Mesothelial cell of epicardium (in vitro differentiated cells): ENCODE data around the gene HMCN1. TPM values are rescaled to one million over a fixed set of nuclear protein-coding genes. Genes with fewer than 3 reads are reported as not detected.

Experiments
- DNase-seq, 2 experiments: peaks; one replicate each; pipeline ENCODE4 v3.0.0; 2021; ENCODE audit warnings: low spot score in 2 of 2; ENCODE audit not compliant: unreplicated experiment in 2 of 2
- H3K27ac Mint-ChIP-seq: 2 replicates; pipeline ENCODE4 v1.8.0; 2021; ENCODE audit warnings: mixed read lengths
- H3K27me3 Mint-ChIP-seq: 2 replicates; pipeline ENCODE4 v1.8.0; 2021; ENCODE audit warnings: low read depth, mixed read lengths
- H3K36me3 Mint-ChIP-seq: 2 replicates; pipeline ENCODE4 v1.8.0; 2021; ENCODE audit warnings: mixed read lengths
- H3K4me1 Mint-ChIP-seq: 2 replicates; pipeline ENCODE4 v1.8.0; 2021; ENCODE audit warnings: mixed read lengths
- H3K4me3 Mint-ChIP-seq: 2 replicates; pipeline ENCODE4 v1.8.0; 2021; ENCODE audit warnings: mild to moderate bottlenecking, moderate library complexity, mixed read lengths
- H3K9me3 Mint-ChIP-seq: 2 replicates; pipeline ENCODE4 v1.8.0; 2021; ENCODE audit warnings: mixed read lengths
- CTCF ChIP-seq: fragments of 200-600 bp; sonication (generic); IDR thresholded peaks from one replicate; pipeline ENCODE4 v1.5.0; 2021; ENCODE audit warnings: antibody characterized with exemption; ENCODE audit not compliant: unreplicated experiment
- total RNA-seq: library from RNA; stranded (reverse); gene quantifications from 3 replicates; pipeline ENCODE4 v1.2.1, GENCODE V29; 2021

HMCN1 gene
- total RNA-seq, 1 donor from 2014 or later, result 48.8 TPM

- H3K27ac Mint-ChIP-seq, result no peak overlapping the region
- H3K4me1 Mint-ChIP-seq, result peaks cover 8% of the 10 kb centered on the region
- no peak for DNase-seq
- H3K9me3 Mint-ChIP-seq, result no peaks in the 10 kb centered on the region
- H3K27me3 Mint-ChIP-seq, result no peaks in the 10 kb centered on the region
- H3K36me3 Mint-ChIP-seq, result peaks cover 24% of the 10 kb centered on the region
- no peak overlapping the region for H3K4me3 Mint-ChIP-seq
- no peak for TF ChIP-seq CTCF
Measured at GRCh38 chr1:186094172-186094571, 360.0 kb downstream of the HMCN1 start.

GRCh38 chr1:186099336-186100104 lies 365.3 kb downstream of the HMCN1 start:
- Mint-ChIP-seq H3K27me3 (no peaks in the 10 kb centered on the region), H3K4me1 (peaks cover 4% of the 10 kb centered on the region), H3K9me3 (no peaks in the 10 kb centered on the region), H3K4me3 (no peak overlapping the region), H3K27ac (no peak overlapping the region), H3K36me3 (peaks cover 20% of the 10 kb centered on the region)
- DNase-seq, result no peak
- no peak for TF ChIP-seq CTCF

GRCh38 chr1:186102107-186102506 lies 367.9 kb downstream of the HMCN1 start:
- Mint-ChIP-seq H3K27ac (no peak overlapping the region), H3K27me3 (no peaks in the 10 kb centered on the region), H3K4me3 (no peak overlapping the region), H3K36me3 (peaks cover 22% of the 10 kb centered on the region), H3K4me1 (peaks cover 4% of the 10 kb centered on the region), H3K9me3 (no peaks in the 10 kb centered on the region)
- no peak for TF ChIP-seq CTCF
- no peak for DNase-seq

GRCh38 chr1:186102547-186103148 lies 368.5 kb downstream of the HMCN1 start:
- no peak for DNase-seq
- Mint-ChIP-seq H3K27me3 (no peaks in the 10 kb centered on the region), H3K9me3 (no peaks in the 10 kb centered on the region), H3K4me1 (peaks cover 4% of the 10 kb centered on the region), H3K4me3 (no peak overlapping the region), H3K36me3 (peaks cover 22% of the 10 kb centered on the region), H3K27ac (no peak overlapping the region)
- TF ChIP-seq CTCF, result no peak

GRCh38 chr1:186104459-186104858 lies 370.3 kb downstream of the HMCN1 start:
- H3K27ac Mint-ChIP-seq, result no peak overlapping the region

More at GRCh38 chr1:186104459-186104858, 370.3 kb downstream of the HMCN1 start:
- Mint-ChIP-seq H3K4me1 (peaks cover 4% of the 10 kb centered on the region), H3K9me3 (no peaks in the 10 kb centered on the region), H3K27me3 (no peaks in the 10 kb centered on the region), H3K4me3 (no peak overlapping the region), H3K36me3 (peaks cover 21% of the 10 kb centered on the region)
- TF ChIP-seq CTCF, result no peak
- no peak for DNase-seq
